Breast epithelium (tissue), 4 donors: ENCODE measurements around the gene C11orf24. TPM values are rescaled to one million over a fixed set of nuclear protein-coding genes. Genes with fewer than 3 reads are reported as not detected.

Experiments used
- DNase-seq, 2 donors: peaks; one replicate each; pipeline ENCODE4 v3.0.0-alpha.2; 2019; ENCODE audit warnings: low spot score in 2 of 2
- H3K27ac ChIP-seq, 2 donors: fragments of 200-600 bp; sonication (generic) in 1 of 2; one replicate each; pipeline ENCODE4 v1.5.1; 2016 to 2019; ENCODE audit warnings: mild to moderate bottlenecking in 1 of 2
- H3K27me3 ChIP-seq, 2 donors: fragments of 200-600 bp; sonication (generic) in 1 of 2; one replicate each; pipeline versions ENCODE4 v1.5.1 to v1.6.0; 2017 to 2019; ENCODE audit warnings: control low read depth in 1 of 2, mild to moderate bottlenecking in 1 of 2
- H3K36me3 ChIP-seq: fragments of 200-600 bp; one replicate; pipeline ENCODE4 v1.5.1; 2019
- H3K4me1 ChIP-seq, 2 donors: fragments of 200-600 bp; sonication (generic); one replicate each; pipeline ENCODE4 v1.5.1; 2016 to 2019; ENCODE audit warnings: control low read depth in 1 of 2
- H3K4me3 ChIP-seq, 3 donors: fragments of 200-600 bp; sonication (generic); 1 replicate in 2 of 3; 2 replicates in 1 of 3; pipeline ENCODE4 v1.5.1; 2016 to 2019; ENCODE audit warnings: mild to moderate bottlenecking in 3 of 3, moderate library complexity in 2 of 3
- H3K9me3 ChIP-seq, 2 donors: fragments of 200-600 bp; sonication (generic) in 1 of 2; one replicate each; pipeline ENCODE4 v1.5.1; 2016 to 2019; ENCODE audit warnings: control low read depth in 1 of 2
- POLR2A ChIP-seq: fragments of 450-650 bp; IDR thresholded peaks from one replicate; pipeline ENCODE4 v1.6.1; 2016; ENCODE audit warnings: antibody characterized with exemption, mild to moderate bottlenecking, moderate library complexity
- POLR2AphosphoS5 ChIP-seq, 3 donors: sonication (generic); formaldehyde crosslinking; IDR thresholded peaks; one replicate each; pipeline ENCODE4 v1.6.1; 2017; ENCODE audit warnings: antibody characterized with exemption in 3 of 3
- intact Hi-C: fragments of 100-400 bp; cut with DNase I; formaldehyde crosslinking; loops from one replicate; pipeline ENCODE4 v1.15.1; 2023; ENCODE audit warnings: low total_unique reads
- total RNA-seq, 3 donors: library from RNA; depleted of rRNA; stranded (reverse); fragments of >200 nt; gene quantifications; one replicate each; pipeline ENCODE4 v1.1.0, GENCODE V29; 2016
- TF ChIP-seq, protein P1 (sequence below), 3 donors: fragments of 450-650 bp; IDR thresholded peaks; one replicate each; pipeline ENCODE4 v1.5.1; 2016 to 2017; ENCODE audit warnings: antibody characterized with exemption in 3 of 3, mild to moderate bottlenecking in 3 of 3, moderate library complexity in 3 of 3

C11orf24 gene
- total RNA-seq, 3 donors from 2014 or later = 11.4 to 22.7 (median 12.5) TPM

DNA sequence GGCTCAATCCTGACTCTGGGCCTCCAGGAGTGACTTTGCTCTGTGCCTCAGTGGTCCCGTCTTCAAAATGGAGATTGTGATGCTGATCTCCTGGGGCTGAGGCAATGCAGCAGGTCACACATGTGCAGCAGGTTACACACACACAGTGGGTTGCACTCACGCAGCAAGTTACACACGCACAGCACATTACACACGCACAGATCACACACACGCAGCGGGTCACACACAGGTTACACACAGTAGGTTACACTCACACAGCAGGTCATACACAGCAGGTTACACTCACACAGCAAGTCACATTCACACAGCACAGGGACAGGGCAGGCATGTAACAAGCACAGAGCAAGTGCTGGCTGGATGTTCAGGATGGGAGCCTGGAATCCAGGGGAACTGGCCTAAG, 11.3 kb downstream of the C11orf24 start:
- Histone ChIP-seq H3K4me3 (no peak overlapping the region), H3K36me3 (no peaks in the 10 kb centered on the region), H3K27ac (no peak overlapping the region), H3K9me3 (no peaks in the 10 kb centered on the region), H3K27me3 (no peaks in the 10 kb centered on the region), H3K4me1 (no peaks in the 10 kb centered on the region)
- DNase-seq = no peak
- intact Hi-C loops = no loop called here
- TF ChIP-seq, protein P1, sequence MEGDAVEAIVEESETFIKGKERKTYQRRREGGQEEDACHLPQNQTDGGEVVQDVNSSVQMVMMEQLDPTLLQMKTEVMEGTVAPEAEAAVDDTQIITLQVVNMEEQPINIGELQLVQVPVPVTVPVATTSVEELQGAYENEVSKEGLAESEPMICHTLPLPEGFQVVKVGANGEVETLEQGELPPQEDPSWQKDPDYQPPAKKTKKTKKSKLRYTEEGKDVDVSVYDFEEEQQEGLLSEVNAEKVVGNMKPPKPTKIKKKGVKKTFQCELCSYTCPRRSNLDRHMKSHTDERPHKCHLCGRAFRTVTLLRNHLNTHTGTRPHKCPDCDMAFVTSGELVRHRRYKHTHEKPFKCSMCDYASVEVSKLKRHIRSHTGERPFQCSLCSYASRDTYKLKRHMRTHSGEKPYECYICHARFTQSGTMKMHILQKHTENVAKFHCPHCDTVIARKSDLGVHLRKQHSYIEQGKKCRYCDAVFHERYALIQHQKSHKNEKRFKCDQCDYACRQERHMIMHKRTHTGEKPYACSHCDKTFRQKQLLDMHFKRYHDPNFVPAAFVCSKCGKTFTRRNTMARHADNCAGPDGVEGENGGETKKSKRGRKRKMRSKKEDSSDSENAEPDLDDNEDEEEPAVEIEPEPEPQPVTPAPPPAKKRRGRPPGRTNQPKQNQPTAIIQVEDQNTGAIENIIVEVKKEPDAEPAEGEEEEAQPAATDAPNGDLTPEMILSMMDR (IDR thresholded peaks at IDR 0.05) = no peak
- TF ChIP-seq POLR2AphosphoS5 (IDR thresholded peaks at IDR 0.05) (no peak), POLR2A (no peak)

DNA sequence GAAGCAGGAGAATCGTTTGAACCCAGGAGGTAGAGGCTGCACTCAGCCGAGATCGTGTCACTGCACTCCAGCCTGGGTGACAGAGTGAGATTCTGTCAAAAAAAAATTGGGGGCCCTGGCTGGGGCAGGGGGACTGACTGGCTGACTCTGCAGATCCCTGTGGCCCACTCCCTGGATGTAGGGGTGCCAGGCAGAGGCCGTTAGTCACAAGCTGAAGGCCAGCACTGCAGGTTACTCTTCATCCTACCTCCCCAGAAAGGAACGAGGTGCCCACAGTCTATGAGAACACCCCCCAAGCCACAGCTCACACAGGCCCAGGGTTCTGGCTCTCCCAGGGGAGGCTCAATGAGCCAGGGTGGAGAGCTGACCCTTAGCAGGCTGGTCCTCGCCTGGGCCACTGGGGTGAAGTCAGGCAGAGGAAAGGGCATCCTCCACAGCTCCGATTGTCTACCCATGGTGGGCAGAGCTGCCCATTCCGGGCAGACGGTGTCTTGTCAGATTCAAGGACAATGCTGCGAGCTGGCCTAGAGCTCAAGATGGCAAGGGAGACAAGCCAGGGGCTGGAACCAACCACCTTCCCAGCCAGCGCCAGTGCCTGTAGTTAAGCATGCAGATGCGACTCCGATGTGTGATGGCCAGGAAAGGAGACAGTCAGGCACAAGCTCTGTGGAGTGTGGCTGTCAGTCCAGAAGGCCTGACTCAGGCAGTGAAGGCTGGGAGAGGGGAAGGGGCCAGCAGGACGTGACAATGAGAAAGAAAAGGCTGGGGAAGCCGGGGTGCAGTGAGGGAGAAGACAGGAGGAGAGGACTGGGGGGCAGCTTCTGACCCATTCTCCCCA, 12.4 kb downstream of the C11orf24 start:
- no peak for DNase-seq
- Histone ChIP-seq H3K9me3 (no peaks in the 10 kb centered on the region), H3K27ac (no peak overlapping the region), H3K36me3 (no peaks in the 10 kb centered on the region), H3K4me3 (no peak overlapping the region), H3K27me3 (no peaks in the 10 kb centered on the region), H3K4me1 (no peaks in the 10 kb centered on the region)
- intact Hi-C loops = loop anchor here (5.0 kb wide), 1 partner anchor 38 kb away; no protein-coding TSS in a partner anchor
- TF ChIP-seq, protein P1 (IDR thresholded peaks at IDR 0.05) = no peak
- no peak for TF ChIP-seq POLR2AphosphoS5 (IDR thresholded peaks at IDR 0.05)
- no peak for TF ChIP-seq POLR2A

DNA sequence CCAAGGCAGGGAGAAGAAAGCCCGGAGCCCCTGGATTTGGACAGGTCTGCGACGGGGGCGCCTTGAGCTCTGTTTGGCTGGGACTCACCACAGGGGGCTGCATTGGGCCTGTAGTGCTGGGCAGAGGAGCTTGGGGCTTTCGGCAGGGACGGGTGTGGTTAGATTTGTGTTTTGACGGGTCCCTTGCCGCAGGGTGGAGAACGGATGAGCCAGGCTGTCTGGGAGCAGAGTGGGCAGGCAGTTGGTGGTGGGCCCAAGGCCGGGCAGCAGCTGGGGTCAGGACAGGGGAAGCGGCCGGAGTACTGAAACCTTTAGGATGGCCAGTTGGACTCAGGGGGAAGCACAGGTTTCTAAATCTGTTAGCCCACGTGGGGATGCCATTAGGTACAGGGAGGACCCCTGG, 13.4 kb downstream of the C11orf24 start:
- Histone ChIP-seq H3K27me3 (no peaks in the 10 kb centered on the region), H3K36me3 (no peaks in the 10 kb centered on the region), H3K27ac (no peak overlapping the region), H3K4me1 (no peaks in the 10 kb centered on the region), H3K9me3 (no peaks in the 10 kb centered on the region), H3K4me3 (no peak overlapping the region)
- intact Hi-C loops = loop anchor here (5.0 kb wide), 1 partner anchor 39 kb away; no protein-coding TSS in a partner anchor
- TF ChIP-seq POLR2AphosphoS5 (IDR thresholded peaks at IDR 0.05) (no peak), POLR2A (no peak)
- TF ChIP-seq, protein P1 (IDR thresholded peaks at IDR 0.05) = no peak
- no peak for DNase-seq

GRCh38 chr11:68257477-68258362, 14.1 kb downstream of the C11orf24 start:
- no peaks in the 10 kb centered on the region for H3K4me1 ChIP-seq
- peak; percentile 92 to 97 for DNase-seq
- TF ChIP-seq, protein P1 (IDR thresholded peaks at IDR 0.05) = peak; percentile 88 to 94 (median 94)
- TF ChIP-seq POLR2AphosphoS5 (IDR thresholded peaks at IDR 0.05) = peak in 2 of 3 donors; percentile 58 to 74
- no peak for TF ChIP-seq POLR2A
- no peak overlapping the region for H3K27ac ChIP-seq
- no peaks in the 10 kb centered on the region for H3K36me3 ChIP-seq
- H3K9me3 ChIP-seq = no peaks in the 10 kb centered on the region
- intact Hi-C loops = loop anchor here (5.0 kb wide), 1 partner anchor 40 kb away; no protein-coding TSS in a partner anchor
- H3K4me3 ChIP-seq = peak overlapping the region in 2 of 3 donors; percentile 28 to 47
- H3K27me3 ChIP-seq = no peaks in the 10 kb centered on the region
